Aorta (tissue), 5 donors: Measurements from ENCODE around the gene THADA. TPM values are rescaled to one million over a fixed set of nuclear protein-coding genes. Genes with fewer than 3 reads are reported as not detected.

Experiments
- ATAC-seq: fragments of 200-7000 bp; cut with Tn5 transposase; one replicate; pipeline ENCODE4 v1.9.1; 2022; ENCODE audit warnings: moderate library complexity; ENCODE audit not compliant: low FRiP score
- DNase-seq, 2 donors: peaks; one replicate each; pipeline ENCODE4 v3.0.0-alpha.2; 2020
- H3K27ac ChIP-seq, 2 donors: one replicate each; pipeline ENCODE4 v1.5.1; 2013; ENCODE audit warnings: low read length in 2 of 2, mild to moderate bottlenecking in 2 of 2, moderate library complexity in 2 of 2, control low read depth in 1 of 2, inconsistent platforms in 1 of 2, low read depth in 1 of 2
- H3K27me3 ChIP-seq, 2 donors: one replicate each; pipeline ENCODE4 v1.6.1; 2013; ENCODE audit warnings: control low read depth in 1 of 2, low read length in 1 of 2, mild to moderate bottlenecking in 1 of 2, moderate library complexity in 1 of 2; ENCODE audit not compliant: insufficient read depth in 2 of 2, control insufficient read depth in 1 of 2
- H3K36me3 ChIP-seq, 2 donors: one replicate each; pipeline ENCODE4 v1.6.1; 2013; ENCODE audit warnings: control low read depth in 1 of 2, low read length in 1 of 2, mild to moderate bottlenecking in 1 of 2; ENCODE audit not compliant: insufficient read depth in 2 of 2, control insufficient read depth in 1 of 2
- H3K4me1 ChIP-seq, 2 donors: one replicate each; pipeline ENCODE4 v1.6.1; 2013; ENCODE audit warnings: low read length in 2 of 2, control low read depth in 1 of 2, mild to moderate bottlenecking in 1 of 2, moderate library complexity in 1 of 2; ENCODE audit not compliant: insufficient read depth in 2 of 2, control insufficient read depth in 1 of 2
- H3K4me3 ChIP-seq, 2 donors: one replicate each; pipeline ENCODE4 v1.5.1; 2013; ENCODE audit warnings: low read length in 2 of 2, control low read depth in 1 of 2, mild to moderate bottlenecking in 1 of 2
- H3K9me3 ChIP-seq: one replicate; pipeline ENCODE4 v1.6.1; 2013; ENCODE audit warnings: mild to moderate bottlenecking, low read length; ENCODE audit not compliant: control insufficient read depth
- WGBS, 2 donors: extraction: QIAGEN DNeasy Blood & Tissue Kit; methylation state at CpG; one replicate each; pipeline ENCODE4 v1.1.7; 2013; 5-methylcytosine and 5-hydroxymethylcytosine counted together
- intact Hi-C, 2 donors: fragments of 100-400 bp; cut with DNase I; formaldehyde crosslinking; loops; one replicate each; pipeline versions ENCODE4 v1.14.2 to v1.15.0; 2022
- polyA plus RNA-seq, 2 donors: library from polyadenylated mRNA; stranded (reverse); fragments of 200-250 nt; gene quantifications; one replicate each; pipeline ENCODE4 v1.2.3, GENCODE V29; 2013
- total RNA-seq, 2 donors: library from RNA; stranded (reverse); fragmentation: NEBNext Ultra II Directional; extraction: Animal tissue kit (Norgen Biotek cat#: 25700); gene quantifications; one replicate each; pipeline ENCODE4 v1.2.1, GENCODE V29; 2021
- donor health status: healthy with polysubstance abuse.
- donor health status: Bipolar disorder and iron deficiency.
- donor health status: DM: no; HTN: no; CAD: no.
- donor health status: DM: no; HTN: no; CAD: no.
- donor health status: DM: yes; HTN: yes; CAD: no.

THADA gene
- total and polyA plus RNA-seq, 4 donors = 12.4 to 38.5 (median 25.0) TPM

GRCh38 chr2:43524177-43524965 lies 71.5 kb downstream of the THADA start:
- Histone ChIP-seq H3K4me3 (no peak overlapping the region), H3K27me3 (no peaks in the 10 kb centered on the region), H3K9me3 (no peaks in the 10 kb centered on the region), H3K4me1 (peaks cover 8 to 9% of the 10 kb centered on the region in 2 donors), H3K36me3 (no peaks in the 10 kb centered on the region), H3K27ac (peak overlapping the region; percentile 80 to 84)
- WGBS, 2 donors = 16 to 20% methylated on average over 3 of the region's 3 CpGs
- intact Hi-C loops = loop anchor here in 1 of 2 donors (5.0 to 10.0 kb wide), 2 partner anchors 37 to 130 kb away; no protein-coding TSS in a partner anchor
- DNase-seq (no peak), ATAC-seq (no peak)

GRCh38 chr2:43522177-43522576 lies 73.7 kb downstream of the THADA start:
- intact Hi-C loops = loop anchor here in 1 of 2 donors (5.0 to 10.0 kb wide), 2 partner anchors 35 to 127 kb away; no protein-coding TSS in a partner anchor
- peaks cover 10 to 13% of the 10 kb centered on the region in 2 donors for H3K4me1 ChIP-seq
- H3K4me3 ChIP-seq = no peak overlapping the region
- no peaks in the 10 kb centered on the region for H3K36me3 ChIP-seq
- no peaks in the 10 kb centered on the region for H3K9me3 ChIP-seq
- H3K27me3 ChIP-seq = no peaks in the 10 kb centered on the region
- peak overlapping the region in 1 of 2 donors; percentile 43 for H3K27ac ChIP-seq
- no peak for DNase-seq
- ATAC-seq = no peak

GRCh38 chr2:43521568-43521967 lies 74.3 kb downstream of the THADA start:
- Histone ChIP-seq H3K27ac (peak overlapping the region in 1 of 2 donors; percentile 39), H3K36me3 (no peaks in the 10 kb centered on the region), H3K27me3 (no peaks in the 10 kb centered on the region), H3K9me3 (no peaks in the 10 kb centered on the region), H3K4me3 (no peak overlapping the region), H3K4me1 (peaks cover 10 to 13% of the 10 kb centered on the region in 2 donors)
- ATAC-seq (no peak), DNase-seq (no peak)
- 78 to 86% methylated on average over 2 of the region's 2 CpGs for WGBS, 2 donors
- intact Hi-C loops = loop anchor here in 1 of 2 donors (5.0 to 10.0 kb wide), 2 partner anchors 34 to 127 kb away; no protein-coding TSS in a partner anchor

GRCh38 chr2:43520919-43521318 lies 74.9 kb downstream of the THADA start:
- WGBS, 2 donors = 100% methylated on average over 2 of the region's 2 CpGs

GRCh38 chr2:43519643-43520221 lies 76.1 kb downstream of the THADA start:
- Histone ChIP-seq H3K4me3 (no peak overlapping the region), H3K27ac (peak overlapping the region; percentile 96 to 98), H3K4me1 (peaks cover 6 to 15% of the 10 kb centered on the region in 2 donors), H3K36me3 (no peaks in the 10 kb centered on the region), H3K9me3 (no peaks in the 10 kb centered on the region), H3K27me3 (no peaks in the 10 kb centered on the region)
- WGBS, 2 donors = 13 to 18% methylated on average over 2 of the region's 2 CpGs
- DNase-seq (peak in 1 of 2 donors; percentile 45), ATAC-seq (peak; percentile 79)
- intact Hi-C loops = loop anchor here in 1 of 2 donors (5.0 to 10.0 kb wide), 2 partner anchors 32 to 125 kb away; no protein-coding TSS in a partner anchor

More at GRCh38 chr2:43520919-43521318, 74.9 kb downstream of the THADA start:
- ATAC-seq (no peak), DNase-seq (no peak)
- H3K4me1 ChIP-seq = peaks cover 8 to 15% of the 10 kb centered on the region in 2 donors
- H3K9me3 ChIP-seq = no peaks in the 10 kb centered on the region
- H3K27ac ChIP-seq = peak overlapping the region; percentile 29 to 39
- no peaks in the 10 kb centered on the region for H3K36me3 ChIP-seq
- H3K4me3 ChIP-seq = no peak overlapping the region
- intact Hi-C loops = loop anchor here in 1 of 2 donors (5.0 to 10.0 kb wide), 2 partner anchors 34 to 126 kb away; no protein-coding TSS in a partner anchor
- no peaks in the 10 kb centered on the region for H3K27me3 ChIP-seq

GRCh38 chr2:43518718-43519117 lies 77.1 kb downstream of the THADA start:
- intact Hi-C loops = no loop called here
- Histone ChIP-seq H3K36me3 (no peaks in the 10 kb centered on the region), H3K9me3 (no peaks in the 10 kb centered on the region), H3K4me1 (peaks cover 6 to 11% of the 10 kb centered on the region in 2 donors), H3K27ac (peak overlapping the region; percentile 62 to 79), H3K27me3 (no peaks in the 10 kb centered on the region), H3K4me3 (no peak overlapping the region)
- no peak for DNase-seq
- WGBS, 2 donors = 95% methylated on average over 2 of the region's 2 CpGs
- ATAC-seq = no peak

DNA sequence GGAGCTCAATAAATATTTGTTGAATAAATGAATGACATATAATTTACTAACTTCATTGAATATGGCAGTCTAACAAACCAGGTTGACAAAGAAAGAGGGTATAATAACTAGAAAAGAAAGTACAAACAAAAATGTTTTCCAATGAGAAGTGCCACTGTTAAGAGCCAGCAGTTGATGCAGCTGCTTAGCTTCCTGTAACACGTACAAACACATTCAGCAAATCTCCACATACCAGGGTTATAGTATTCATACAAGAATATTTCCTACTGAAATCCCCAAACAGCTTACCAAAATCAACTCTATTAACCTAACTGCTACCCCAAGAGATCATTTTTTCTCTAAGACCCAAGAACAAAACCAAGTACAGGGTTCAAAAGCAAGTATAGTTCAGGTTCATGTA lies 77.7 kb downstream of the THADA start:
- intact Hi-C loops = no loop called here
- no peak for ATAC-seq
- H3K27me3 ChIP-seq = no peaks in the 10 kb centered on the region
- DNase-seq = no peak
- H3K27ac ChIP-seq = peak overlapping the region in 1 of 2 donors; percentile 82
- H3K4me1 ChIP-seq = peaks cover 6 to 11% of the 10 kb centered on the region in 2 donors
- WGBS, 2 donors = 0 to 7% methylated on average over 1 of the region's 1 CpG
- H3K9me3 ChIP-seq = no peaks in the 10 kb centered on the region
- H3K4me3 ChIP-seq = no peak overlapping the region
- no peaks in the 10 kb centered on the region for H3K36me3 ChIP-seq

DNA sequence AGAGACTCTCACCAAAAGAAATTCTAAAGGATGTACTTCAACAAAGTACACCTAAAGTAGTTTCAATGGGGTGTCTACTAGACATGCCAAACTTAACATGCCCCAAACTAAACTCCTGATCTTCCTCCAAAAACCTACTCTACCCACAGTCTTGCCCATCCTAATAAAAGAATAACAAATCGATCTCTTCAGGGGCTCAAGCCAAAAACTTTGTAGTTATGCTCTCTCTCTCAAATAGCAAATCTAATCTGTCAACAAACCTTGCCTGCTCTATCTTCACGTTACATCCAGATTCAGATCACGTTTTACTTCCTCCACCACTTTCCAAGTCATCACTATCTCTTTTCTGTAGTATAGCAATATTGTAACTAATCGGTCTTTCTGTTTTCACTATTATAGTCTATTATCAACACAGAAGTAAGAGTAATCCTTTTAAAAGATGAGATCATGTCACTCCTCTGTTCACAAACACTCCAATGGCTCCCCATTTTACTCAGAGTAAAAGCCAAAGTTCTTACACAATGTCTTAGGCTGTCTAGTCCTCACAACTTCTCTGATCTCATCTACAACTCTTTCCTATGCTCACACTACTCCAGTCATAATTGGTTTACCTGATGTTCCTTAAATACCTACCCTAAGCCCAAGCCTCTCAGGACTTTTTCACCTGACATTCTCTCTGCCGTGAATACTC lies 79.9 kb downstream of the THADA start:
- intact Hi-C loops = no loop called here
- Histone ChIP-seq H3K27ac (peak overlapping the region; percentile 21 to 57), H3K27me3 (no peaks in the 10 kb centered on the region), H3K9me3 (no peaks in the 10 kb centered on the region), H3K36me3 (no peaks in the 10 kb centered on the region), H3K4me3 (no peak overlapping the region), H3K4me1 (peaks cover 6% of the 10 kb centered on the region in 2 donors)
- DNase-seq (no peak), ATAC-seq (no peak)
- 65 to 67% methylated on average over 5 of the region's 5 CpGs for WGBS, 2 donors
